HEK293 (cell line): ENCODE results near the gene PHACTR2.

ENCODE experiments used
- BCL11A ChIP-seq: fragments of 450-650 bp; formaldehyde crosslinking; IDR thresholded peaks from 2 replicates; pipeline ENCODE4 v1.5.1; 2016; ENCODE audit warnings: low read depth, missing biosample characterization, missing genetic modification characterization
- BCL11B ChIP-seq: fragments of 450-650 bp; formaldehyde crosslinking; IDR thresholded peaks from 2 replicates; pipeline ENCODE4 v1.5.1; 2016; ENCODE audit warnings: low read depth, missing biosample characterization, missing genetic modification characterization
- GLI4 ChIP-seq: fragments of 450-650 bp; formaldehyde crosslinking; IDR thresholded peaks from 2 replicates; pipeline ENCODE4 v1.5.1; 2016; ENCODE audit warnings: missing biosample characterization, missing genetic modification characterization
- ZNF248 ChIP-seq: fragments of 450-650 bp; formaldehyde crosslinking; IDR thresholded peaks from 2 replicates; pipeline ENCODE4 v1.5.1; 2017; ENCODE audit warnings: missing biosample characterization, missing genetic modification characterization
- ZNF747 ChIP-seq: fragments of 450-650 bp; formaldehyde crosslinking; IDR thresholded peaks from 2 replicates; pipeline ENCODE4 v1.5.1; 2016; ENCODE audit warnings: missing biosample characterization, missing genetic modification characterization
- TF ChIP-seq, protein P1 (sequence below): fragments of 450-650 bp; formaldehyde crosslinking; IDR thresholded peaks from 2 replicates; pipeline ENCODE4 v1.5.1; 2016; ENCODE audit warnings: missing biosample characterization, missing genetic modification characterization
- TF ChIP-seq, protein P2 (sequence below): fragments of 450-650 bp; formaldehyde crosslinking; IDR thresholded peaks from 2 replicates; pipeline ENCODE4 v1.5.1; 2016; ENCODE audit warnings: missing biosample characterization, missing genetic modification characterization
- TF ChIP-seq, protein P3 (sequence below): fragments of 450-650 bp; formaldehyde crosslinking; IDR thresholded peaks from 2 replicates; pipeline ENCODE4 v1.5.1; 2016; ENCODE audit warnings: missing biosample characterization, missing genetic modification characterization
- TF ChIP-seq, protein P4 (sequence below): fragments of 450-650 bp; formaldehyde crosslinking; IDR thresholded peaks from 2 replicates; pipeline ENCODE4 v1.5.1; 2016; ENCODE audit warnings: missing biosample characterization, missing genetic modification characterization
- TF ChIP-seq, protein P5 (sequence below): fragments of 450-650 bp; formaldehyde crosslinking; IDR thresholded peaks from 2 replicates; pipeline ENCODE4 v1.5.1; 2016; ENCODE audit warnings: missing biosample characterization, missing genetic modification characterization
- TF ChIP-seq, protein P6 (sequence below): fragments of 450-650 bp; formaldehyde crosslinking; IDR thresholded peaks from 2 replicates; pipeline ENCODE4 v1.5.1; 2016; ENCODE audit warnings: missing biosample characterization, missing genetic modification characterization, low read depth

DNA sequence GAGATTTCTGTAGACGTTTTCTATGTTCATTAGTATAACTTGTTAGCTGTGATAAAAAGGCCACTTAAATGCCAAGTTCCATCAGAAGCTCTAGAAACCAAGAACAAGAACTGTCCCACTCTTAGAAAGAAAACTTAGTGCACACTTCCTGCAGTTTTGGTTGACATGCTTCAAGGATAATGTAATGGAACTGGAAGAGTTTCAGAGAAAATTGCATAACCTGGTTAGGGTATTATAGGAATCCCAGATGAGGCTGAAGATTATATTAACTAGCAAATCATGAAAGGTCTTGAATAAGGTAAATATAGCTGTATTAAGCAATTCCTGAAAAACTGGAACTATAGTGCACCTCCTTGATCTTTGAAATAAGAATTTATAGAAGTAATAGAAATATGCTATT is 1.8 kb upstream of the PHACTR2 start:
- TF ChIP-seq GLI4 (tag by site-specific recombination) (no peak), BCL11A (tag by site-specific recombination) (no peak), ZNF747 (tag by site-specific recombination) (no peak), BCL11B (no peak), ZNF248 (tag by site-specific recombination) (no peak)
- TF ChIP-seq, protein P1, sequence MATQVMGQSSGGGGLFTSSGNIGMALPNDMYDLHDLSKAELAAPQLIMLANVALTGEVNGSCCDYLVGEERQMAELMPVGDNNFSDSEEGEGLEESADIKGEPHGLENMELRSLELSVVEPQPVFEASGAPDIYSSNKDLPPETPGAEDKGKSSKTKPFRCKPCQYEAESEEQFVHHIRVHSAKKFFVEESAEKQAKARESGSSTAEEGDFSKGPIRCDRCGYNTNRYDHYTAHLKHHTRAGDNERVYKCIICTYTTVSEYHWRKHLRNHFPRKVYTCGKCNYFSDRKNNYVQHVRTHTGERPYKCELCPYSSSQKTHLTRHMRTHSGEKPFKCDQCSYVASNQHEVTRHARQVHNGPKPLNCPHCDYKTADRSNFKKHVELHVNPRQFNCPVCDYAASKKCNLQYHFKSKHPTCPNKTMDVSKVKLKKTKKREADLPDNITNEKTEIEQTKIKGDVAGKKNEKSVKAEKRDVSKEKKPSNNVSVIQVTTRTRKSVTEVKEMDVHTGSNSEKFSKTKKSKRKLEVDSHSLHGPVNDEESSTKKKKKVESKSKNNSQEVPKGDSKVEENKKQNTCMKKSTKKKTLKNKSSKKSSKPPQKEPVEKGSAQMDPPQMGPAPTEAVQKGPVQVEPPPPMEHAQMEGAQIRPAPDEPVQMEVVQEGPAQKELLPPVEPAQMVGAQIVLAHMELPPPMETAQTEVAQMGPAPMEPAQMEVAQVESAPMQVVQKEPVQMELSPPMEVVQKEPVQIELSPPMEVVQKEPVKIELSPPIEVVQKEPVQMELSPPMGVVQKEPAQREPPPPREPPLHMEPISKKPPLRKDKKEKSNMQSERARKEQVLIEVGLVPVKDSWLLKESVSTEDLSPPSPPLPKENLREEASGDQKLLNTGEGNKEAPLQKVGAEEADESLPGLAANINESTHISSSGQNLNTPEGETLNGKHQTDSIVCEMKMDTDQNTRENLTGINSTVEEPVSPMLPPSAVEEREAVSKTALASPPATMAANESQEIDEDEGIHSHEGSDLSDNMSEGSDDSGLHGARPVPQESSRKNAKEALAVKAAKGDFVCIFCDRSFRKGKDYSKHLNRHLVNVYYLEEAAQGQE (tag by site-specific recombination), result no peak
- TF ChIP-seq, protein P2, sequence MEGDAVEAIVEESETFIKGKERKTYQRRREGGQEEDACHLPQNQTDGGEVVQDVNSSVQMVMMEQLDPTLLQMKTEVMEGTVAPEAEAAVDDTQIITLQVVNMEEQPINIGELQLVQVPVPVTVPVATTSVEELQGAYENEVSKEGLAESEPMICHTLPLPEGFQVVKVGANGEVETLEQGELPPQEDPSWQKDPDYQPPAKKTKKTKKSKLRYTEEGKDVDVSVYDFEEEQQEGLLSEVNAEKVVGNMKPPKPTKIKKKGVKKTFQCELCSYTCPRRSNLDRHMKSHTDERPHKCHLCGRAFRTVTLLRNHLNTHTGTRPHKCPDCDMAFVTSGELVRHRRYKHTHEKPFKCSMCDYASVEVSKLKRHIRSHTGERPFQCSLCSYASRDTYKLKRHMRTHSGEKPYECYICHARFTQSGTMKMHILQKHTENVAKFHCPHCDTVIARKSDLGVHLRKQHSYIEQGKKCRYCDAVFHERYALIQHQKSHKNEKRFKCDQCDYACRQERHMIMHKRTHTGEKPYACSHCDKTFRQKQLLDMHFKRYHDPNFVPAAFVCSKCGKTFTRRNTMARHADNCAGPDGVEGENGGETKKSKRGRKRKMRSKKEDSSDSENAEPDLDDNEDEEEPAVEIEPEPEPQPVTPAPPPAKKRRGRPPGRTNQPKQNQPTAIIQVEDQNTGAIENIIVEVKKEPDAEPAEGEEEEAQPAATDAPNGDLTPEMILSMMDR (tag by site-specific recombination), result no peak
- TF ChIP-seq, protein P3, sequence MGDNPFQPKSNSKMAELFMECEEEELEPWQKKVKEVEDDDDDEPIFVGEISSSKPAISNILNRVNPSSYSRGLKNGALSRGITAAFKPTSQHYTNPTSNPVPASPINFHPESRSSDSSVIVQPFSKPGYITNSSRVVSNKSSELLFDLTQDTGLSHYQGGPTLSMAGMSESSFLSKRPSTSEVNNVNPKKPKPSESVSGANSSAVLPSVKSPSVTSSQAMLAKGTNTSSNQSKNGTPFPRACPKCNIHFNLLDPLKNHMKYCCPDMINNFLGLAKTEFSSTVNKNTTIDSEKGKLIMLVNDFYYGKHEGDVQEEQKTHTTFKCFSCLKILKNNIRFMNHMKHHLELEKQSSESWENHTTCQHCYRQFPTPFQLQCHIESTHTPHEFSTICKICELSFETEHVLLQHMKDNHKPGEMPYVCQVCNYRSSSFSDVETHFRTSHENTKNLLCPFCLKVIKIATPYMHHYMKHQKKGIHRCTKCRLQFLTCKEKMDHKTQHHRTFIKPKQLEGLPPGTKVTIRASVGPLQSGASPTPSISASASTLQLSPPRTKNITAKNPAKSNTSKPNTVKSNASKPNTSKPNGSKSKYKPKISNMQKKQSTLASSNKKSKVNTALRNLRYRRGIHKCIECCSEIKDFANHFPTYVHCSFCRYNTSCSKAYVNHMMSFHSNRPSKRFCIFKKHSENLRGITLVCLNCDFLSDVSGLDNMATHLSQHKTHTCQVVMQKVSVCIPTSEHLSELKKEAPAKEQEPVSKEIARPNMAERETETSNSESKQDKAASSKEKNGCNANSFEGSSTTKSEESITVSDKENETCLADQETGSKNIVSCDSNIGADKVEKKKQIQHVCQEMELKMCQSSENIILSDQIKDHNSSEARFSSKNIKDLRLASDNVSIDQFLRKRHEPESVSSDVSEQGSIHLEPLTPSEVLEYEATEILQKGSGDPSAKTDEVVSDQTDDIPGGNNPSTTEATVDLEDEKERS, result no peak
- TF ChIP-seq, protein P4, sequence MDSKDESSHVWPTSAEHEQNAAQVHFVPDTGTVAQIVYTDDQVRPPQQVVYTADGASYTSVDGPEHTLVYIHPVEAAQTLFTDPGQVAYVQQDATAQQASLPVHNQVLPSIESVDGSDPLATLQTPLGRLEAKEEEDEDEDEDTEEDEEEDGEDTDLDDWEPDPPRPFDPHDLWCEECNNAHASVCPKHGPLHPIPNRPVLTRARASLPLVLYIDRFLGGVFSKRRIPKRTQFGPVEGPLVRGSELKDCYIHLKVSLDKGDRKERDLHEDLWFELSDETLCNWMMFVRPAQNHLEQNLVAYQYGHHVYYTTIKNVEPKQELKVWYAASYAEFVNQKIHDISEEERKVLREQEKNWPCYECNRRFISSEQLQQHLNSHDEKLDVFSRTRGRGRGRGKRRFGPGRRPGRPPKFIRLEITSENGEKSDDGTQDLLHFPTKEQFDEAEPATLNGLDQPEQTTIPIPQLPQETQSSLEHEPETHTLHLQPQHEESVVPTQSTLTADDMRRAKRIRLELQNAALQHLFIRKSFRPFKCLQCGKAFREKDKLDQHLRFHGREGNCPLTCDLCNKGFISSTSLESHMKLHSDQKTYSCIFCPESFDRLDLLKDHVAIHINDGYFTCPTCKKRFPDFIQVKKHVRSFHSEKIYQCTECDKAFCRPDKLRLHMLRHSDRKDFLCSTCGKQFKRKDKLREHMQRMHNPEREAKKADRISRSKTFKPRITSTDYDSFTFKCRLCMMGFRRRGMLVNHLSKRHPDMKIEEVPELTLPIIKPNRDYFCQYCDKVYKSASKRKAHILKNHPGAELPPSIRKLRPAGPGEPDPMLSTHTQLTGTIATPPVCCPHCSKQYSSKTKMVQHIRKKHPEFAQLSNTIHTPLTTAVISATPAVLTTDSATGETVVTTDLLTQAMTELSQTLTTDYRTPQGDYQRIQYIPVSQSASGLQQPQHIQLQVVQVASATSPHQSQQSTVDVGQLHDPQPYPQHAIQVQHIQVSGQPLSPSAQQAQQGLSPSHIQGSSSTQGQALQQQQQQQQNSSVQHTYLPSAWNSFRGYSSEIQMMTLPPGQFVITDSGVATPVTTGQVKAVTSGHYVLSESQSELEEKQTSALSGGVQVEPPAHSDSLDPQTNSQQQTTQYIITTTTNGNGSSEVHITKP (tag by site-specific recombination), result no peak
- TF ChIP-seq, protein P5, sequence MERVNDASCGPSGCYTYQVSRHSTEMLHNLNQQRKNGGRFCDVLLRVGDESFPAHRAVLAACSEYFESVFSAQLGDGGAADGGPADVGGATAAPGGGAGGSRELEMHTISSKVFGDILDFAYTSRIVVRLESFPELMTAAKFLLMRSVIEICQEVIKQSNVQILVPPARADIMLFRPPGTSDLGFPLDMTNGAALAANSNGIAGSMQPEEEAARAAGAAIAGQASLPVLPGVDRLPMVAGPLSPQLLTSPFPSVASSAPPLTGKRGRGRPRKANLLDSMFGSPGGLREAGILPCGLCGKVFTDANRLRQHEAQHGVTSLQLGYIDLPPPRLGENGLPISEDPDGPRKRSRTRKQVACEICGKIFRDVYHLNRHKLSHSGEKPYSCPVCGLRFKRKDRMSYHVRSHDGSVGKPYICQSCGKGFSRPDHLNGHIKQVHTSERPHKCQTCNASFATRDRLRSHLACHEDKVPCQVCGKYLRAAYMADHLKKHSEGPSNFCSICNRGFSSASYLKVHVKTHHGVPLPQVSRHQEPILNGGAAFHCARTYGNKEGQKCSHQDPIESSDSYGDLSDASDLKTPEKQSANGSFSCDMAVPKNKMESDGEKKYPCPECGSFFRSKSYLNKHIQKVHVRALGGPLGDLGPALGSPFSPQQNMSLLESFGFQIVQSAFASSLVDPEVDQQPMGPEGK (tag by site-specific recombination), result no peak
- TF ChIP-seq, protein P6, sequence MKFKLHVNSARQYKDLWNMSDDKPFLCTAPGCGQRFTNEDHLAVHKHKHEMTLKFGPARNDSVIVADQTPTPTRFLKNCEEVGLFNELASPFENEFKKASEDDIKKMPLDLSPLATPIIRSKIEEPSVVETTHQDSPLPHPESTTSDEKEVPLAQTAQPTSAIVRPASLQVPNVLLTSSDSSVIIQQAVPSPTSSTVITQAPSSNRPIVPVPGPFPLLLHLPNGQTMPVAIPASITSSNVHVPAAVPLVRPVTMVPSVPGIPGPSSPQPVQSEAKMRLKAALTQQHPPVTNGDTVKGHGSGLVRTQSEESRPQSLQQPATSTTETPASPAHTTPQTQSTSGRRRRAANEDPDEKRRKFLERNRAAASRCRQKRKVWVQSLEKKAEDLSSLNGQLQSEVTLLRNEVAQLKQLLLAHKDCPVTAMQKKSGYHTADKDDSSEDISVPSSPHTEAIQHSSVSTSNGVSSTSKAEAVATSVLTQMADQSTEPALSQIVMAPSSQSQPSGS (tag by site-specific recombination), result no peak
